ENCODE results near the gene ABTB2. TPM values are rescaled to one million over a fixed set of nuclear protein-coding genes. Genes with fewer than 3 reads are reported as not detected.

Gene ABTB2
- total and polyA plus RNA-seq, 2 experiments from 2014 or later: 2.6 to 12.1 TPM

DNA sequence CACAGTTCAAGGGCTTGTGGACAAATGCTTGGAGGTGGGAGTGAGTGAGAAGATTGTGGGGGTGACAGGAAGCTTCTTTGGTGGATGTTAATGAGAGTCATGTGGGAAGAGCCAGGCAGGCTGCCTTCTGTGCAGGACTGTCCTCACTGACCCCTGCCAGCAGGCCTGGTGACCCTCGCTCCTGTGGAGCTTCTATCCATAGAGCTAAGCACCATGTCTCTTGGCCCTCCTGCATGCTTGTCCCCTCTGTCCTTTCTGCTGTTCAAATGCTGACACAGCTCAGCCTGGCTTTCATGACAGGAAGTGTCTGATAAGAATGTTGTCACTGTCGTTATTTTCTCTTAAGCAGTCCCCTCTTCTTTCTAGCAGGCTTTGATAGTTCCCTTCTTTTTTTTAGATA lies 214.8 kb downstream of the ABTB2 start:
- Histone ChIP-seq H3K4me3 (no peak overlapping the region), H3K4me1 (ENCODE audit: insufficient read depth) (no peaks in the 10 kb centered on the region), H3F3A (replicated peaks; ENCODE audit: low read depth) (no peaks in the 10 kb centered on the region), H2AFZ (no peak overlapping the region), H3K4me2 (no peak overlapping the region), H4K20me1 (replicated peaks; ENCODE audit: insufficient read depth) (no peaks in the 10 kb centered on the region; the same call in 1 of the 2 replicates), H3K36me3 (ENCODE audit: insufficient read depth) (peaks cover 44% of the 10 kb centered on the region), H3K27ac (ENCODE audit: low read depth) (no peak overlapping the region), H3K27me3 (ENCODE audit: insufficient read depth) (no peaks in the 10 kb centered on the region), H3K79me2 (replicated peaks; ENCODE audit: insufficient read depth) (no peaks in the 10 kb centered on the region), H3K9me2 (ENCODE audit: insufficient read depth) (no peaks in the 10 kb centered on the region)
- Mint-ChIP-seq H3K4me3 (no peak overlapping the region), H3K27me3 (ENCODE audit: insufficient read depth, low read depth, poor library complexity) (peaks cover 7% of the 10 kb centered on the region), H3K27ac (no peak overlapping the region), H3K9me3 (no peaks in the 10 kb centered on the region), H3K4me1 (no peaks in the 10 kb centered on the region), H3K36me3 (ENCODE audit: low read depth) (peaks cover 93% of the 10 kb centered on the region)
- TF ChIP-seq, protein P1, sequence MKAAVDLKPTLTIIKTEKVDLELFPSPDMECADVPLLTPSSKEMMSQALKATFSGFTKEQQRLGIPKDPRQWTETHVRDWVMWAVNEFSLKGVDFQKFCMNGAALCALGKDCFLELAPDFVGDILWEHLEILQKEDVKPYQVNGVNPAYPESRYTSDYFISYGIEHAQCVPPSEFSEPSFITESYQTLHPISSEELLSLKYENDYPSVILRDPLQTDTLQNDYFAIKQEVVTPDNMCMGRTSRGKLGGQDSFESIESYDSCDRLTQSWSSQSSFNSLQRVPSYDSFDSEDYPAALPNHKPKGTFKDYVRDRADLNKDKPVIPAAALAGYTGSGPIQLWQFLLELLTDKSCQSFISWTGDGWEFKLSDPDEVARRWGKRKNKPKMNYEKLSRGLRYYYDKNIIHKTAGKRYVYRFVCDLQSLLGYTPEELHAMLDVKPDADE (IDR thresholded peaks at IDR 0.05): no peak
- TF ChIP-seq, protein P2, sequence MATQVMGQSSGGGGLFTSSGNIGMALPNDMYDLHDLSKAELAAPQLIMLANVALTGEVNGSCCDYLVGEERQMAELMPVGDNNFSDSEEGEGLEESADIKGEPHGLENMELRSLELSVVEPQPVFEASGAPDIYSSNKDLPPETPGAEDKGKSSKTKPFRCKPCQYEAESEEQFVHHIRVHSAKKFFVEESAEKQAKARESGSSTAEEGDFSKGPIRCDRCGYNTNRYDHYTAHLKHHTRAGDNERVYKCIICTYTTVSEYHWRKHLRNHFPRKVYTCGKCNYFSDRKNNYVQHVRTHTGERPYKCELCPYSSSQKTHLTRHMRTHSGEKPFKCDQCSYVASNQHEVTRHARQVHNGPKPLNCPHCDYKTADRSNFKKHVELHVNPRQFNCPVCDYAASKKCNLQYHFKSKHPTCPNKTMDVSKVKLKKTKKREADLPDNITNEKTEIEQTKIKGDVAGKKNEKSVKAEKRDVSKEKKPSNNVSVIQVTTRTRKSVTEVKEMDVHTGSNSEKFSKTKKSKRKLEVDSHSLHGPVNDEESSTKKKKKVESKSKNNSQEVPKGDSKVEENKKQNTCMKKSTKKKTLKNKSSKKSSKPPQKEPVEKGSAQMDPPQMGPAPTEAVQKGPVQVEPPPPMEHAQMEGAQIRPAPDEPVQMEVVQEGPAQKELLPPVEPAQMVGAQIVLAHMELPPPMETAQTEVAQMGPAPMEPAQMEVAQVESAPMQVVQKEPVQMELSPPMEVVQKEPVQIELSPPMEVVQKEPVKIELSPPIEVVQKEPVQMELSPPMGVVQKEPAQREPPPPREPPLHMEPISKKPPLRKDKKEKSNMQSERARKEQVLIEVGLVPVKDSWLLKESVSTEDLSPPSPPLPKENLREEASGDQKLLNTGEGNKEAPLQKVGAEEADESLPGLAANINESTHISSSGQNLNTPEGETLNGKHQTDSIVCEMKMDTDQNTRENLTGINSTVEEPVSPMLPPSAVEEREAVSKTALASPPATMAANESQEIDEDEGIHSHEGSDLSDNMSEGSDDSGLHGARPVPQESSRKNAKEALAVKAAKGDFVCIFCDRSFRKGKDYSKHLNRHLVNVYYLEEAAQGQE (IDR thresholded peaks at IDR 0.05; ENCODE audit: unreplicated experiment): no peak
- TF ChIP-seq, protein P3, sequence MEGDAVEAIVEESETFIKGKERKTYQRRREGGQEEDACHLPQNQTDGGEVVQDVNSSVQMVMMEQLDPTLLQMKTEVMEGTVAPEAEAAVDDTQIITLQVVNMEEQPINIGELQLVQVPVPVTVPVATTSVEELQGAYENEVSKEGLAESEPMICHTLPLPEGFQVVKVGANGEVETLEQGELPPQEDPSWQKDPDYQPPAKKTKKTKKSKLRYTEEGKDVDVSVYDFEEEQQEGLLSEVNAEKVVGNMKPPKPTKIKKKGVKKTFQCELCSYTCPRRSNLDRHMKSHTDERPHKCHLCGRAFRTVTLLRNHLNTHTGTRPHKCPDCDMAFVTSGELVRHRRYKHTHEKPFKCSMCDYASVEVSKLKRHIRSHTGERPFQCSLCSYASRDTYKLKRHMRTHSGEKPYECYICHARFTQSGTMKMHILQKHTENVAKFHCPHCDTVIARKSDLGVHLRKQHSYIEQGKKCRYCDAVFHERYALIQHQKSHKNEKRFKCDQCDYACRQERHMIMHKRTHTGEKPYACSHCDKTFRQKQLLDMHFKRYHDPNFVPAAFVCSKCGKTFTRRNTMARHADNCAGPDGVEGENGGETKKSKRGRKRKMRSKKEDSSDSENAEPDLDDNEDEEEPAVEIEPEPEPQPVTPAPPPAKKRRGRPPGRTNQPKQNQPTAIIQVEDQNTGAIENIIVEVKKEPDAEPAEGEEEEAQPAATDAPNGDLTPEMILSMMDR (conservative IDR thresholded peaks at IDR 0.05; ENCODE audit: low read depth in 2 of 2): no peak
- TF ChIP-seq NANOG (IDR thresholded peaks at IDR 0.05; ENCODE audit: borderline replicate concordance) (no peak), EZH2 (IDR thresholded peaks at IDR 0.05; ENCODE audit: low read depth, unreplicated experiment) (no peak), POLR2AphosphoS5 (IDR thresholded peaks at IDR 0.05; ENCODE audit: low read depth) (no peak), CREB1 (CRISPR knock-in tag; IDR thresholded peaks at IDR 0.05; ENCODE audit: low read depth) (no peak), ZNF331 (CRISPR knock-in tag; IDR thresholded peaks at IDR 0.05; ENCODE audit: low read depth) (no peak)
- TF ChIP-seq, protein P4, sequence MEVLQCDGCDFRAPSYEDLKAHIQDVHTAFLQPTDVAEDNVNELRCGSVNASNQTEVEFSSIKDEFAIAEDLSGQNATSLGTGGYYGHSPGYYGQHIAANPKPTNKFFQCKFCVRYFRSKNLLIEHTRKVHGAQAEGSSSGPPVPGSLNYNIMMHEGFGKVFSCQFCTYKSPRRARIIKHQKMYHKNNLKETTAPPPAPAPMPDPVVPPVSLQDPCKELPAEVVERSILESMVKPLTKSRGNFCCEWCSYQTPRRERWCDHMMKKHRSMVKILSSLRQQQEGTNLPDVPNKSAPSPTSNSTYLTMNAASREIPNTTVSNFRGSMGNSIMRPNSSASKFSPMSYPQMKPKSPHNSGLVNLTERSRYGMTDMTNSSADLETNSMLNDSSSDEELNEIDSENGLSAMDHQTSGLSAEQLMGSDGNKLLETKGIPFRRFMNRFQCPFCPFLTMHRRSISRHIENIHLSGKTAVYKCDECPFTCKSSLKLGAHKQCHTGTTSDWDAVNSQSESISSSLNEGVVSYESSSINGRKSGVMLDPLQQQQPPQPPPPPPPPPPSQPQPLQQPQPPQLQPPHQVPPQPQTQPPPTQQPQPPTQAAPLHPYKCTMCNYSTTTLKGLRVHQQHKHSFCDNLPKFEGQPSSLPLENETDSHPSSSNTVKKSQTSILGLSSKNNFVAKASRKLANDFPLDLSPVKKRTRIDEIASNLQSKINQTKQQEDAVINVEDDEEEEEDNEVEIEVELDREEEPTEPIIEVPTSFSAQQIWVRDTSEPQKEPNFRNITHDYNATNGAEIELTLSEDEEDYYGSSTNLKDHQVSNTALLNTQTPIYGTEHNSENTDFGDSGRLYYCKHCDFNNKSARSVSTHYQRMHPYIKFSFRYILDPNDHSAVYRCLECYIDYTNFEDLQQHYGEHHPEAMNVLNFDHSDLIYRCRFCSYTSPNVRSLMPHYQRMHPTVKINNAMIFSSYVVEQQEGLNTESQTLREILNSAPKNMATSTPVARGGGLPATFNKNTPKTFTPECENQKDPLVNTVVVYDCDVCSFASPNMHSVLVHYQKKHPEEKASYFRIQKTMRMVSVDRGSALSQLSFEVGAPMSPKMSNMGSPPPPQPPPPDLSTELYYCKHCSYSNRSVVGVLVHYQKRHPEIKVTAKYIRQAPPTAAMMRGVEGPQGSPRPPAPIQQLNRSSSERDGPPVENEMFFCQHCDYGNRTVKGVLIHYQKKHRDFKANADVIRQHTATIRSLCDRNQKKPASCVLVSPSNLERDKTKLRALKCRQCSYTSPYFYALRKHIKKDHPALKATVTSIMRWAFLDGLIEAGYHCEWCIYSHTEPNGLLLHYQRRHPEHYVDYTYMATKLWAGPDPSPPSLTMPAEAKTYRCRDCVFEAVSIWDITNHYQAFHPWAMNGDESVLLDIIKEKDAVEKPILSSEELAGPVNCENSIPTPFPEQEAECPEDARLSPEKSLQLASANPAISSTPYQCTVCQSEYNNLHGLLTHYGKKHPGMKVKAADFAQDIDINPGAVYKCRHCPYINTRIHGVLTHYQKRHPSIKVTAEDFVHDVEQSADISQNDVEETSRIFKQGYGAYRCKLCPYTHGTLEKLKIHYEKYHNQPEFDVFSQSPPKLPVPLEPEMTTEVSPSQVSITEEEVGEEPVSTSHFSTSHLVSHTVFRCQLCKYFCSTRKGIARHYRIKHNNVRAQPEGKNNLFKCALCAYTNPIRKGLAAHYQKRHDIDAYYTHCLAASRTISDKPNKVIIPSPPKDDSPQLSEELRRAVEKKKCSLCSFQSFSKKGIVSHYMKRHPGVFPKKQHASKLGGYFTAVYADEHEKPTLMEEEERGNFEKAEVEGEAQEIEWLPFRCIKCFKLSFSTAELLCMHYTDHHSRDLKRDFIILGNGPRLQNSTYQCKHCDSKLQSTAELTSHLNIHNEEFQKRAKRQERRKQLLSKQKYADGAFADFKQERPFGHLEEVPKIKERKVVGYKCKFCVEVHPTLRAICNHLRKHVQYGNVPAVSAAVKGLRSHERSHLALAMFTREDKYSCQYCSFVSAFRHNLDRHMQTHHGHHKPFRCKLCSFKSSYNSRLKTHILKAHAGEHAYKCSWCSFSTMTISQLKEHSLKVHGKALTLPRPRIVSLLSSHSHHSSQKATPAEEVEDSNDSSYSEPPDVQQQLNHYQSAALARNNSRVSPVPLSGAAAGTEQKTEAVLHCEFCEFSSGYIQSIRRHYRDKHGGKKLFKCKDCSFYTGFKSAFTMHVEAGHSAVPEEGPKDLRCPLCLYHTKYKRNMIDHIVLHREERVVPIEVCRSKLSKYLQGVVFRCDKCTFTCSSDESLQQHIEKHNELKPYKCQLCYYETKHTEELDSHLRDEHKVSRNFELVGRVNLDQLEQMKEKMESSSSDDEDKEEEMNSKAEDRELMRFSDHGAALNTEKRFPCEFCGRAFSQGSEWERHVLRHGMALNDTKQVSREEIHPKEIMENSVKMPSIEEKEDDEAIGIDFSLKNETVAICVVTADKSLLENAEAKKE (CRISPR knock-in tag; IDR thresholded peaks at IDR 0.05): no peak
- ATAC-seq (no peak), DNase-seq (ENCODE audit: low spot score) (no peak)

Measured in GM23338 (cell line).